Endothelial cell of umbilical vein (primary cell): Measurements from ENCODE around the gene SDCCAG8. TPM values are rescaled to one million over a fixed set of nuclear protein-coding genes. Genes with fewer than 3 reads are reported as not detected.

Experiments used
- BruUV-seq: library from RNA; stranded (reverse); fragments of 400-500 nt; replicated peaks from 2 replicates; lab custom pipeline; 2021; lab: Mats Ljungman, UMichigan
- CTCF ChIA-PET: fragments of 300-600, 350-600 bp; sonication (Branson Sonifier 250); formaldehyde crosslinking; loops from one replicate; lab custom pipeline; 2021; ENCODE audit warnings: antibody characterized with exemption, inconsistent platforms; lab: Charles Lee
- POLR2A ChIA-PET: fragments of 300-600, 350-600 bp; sonication (Branson Sonifier 250); formaldehyde crosslinking; loops from one replicate; lab custom pipeline; 2021; ENCODE audit warnings: antibody characterized with exemption, inconsistent platforms; lab: Charles Lee
- DNase-seq: peaks from one replicate; pipeline ENCODE4 v3.0.0-alpha.2; 2011; ENCODE audit warnings: low read depth, low spot score
- FAIRE-seq: peaks from 2 replicates; lab custom pipeline; 2011; peaks lifted over from hg19 to GRCh38; lab: Jason Lieb, UNC
- H2AFZ ChIP-seq: 2 replicates; pipeline ENCODE4 v1.6.0; 2012; ENCODE audit warnings: low read depth, low read length, control low read depth, inconsistent platforms
- H3K27ac ChIP-seq: 2 replicates; pipeline ENCODE4 v1.5.1; 2011; ENCODE audit warnings: low read depth, mild to moderate bottlenecking, control low read depth, low read length, moderate library complexity; ENCODE audit not compliant: insufficient read depth
- H3K27me3 ChIP-seq, 2 experiments: 2 replicates each; pipeline versions ENCODE4 v1.6.0 to v1.6.1; 2011; ENCODE audit warnings: low read length in 2 of 2, mixed read lengths in 1 of 2; ENCODE audit not compliant: control insufficient read depth in 2 of 2, insufficient read depth in 2 of 2
- H3K36me3 ChIP-seq, 2 experiments: 2 replicates in 1 of 2; 3 replicates in 1 of 2; pipeline ENCODE4 v1.5.1; 2011; ENCODE audit warnings: low read length in 2 of 2, mild to moderate bottlenecking in 1 of 2, moderate library complexity in 1 of 2; ENCODE audit not compliant: control insufficient read depth in 2 of 2, insufficient read depth in 2 of 2; ENCODE audit errors: extremely low read depth in 1 of 2
- H3K4me1 ChIP-seq: 3 replicates; pipeline ENCODE4 v1.5.1; 2011; ENCODE audit warnings: mild to moderate bottlenecking, low read length; ENCODE audit not compliant: control insufficient read depth, insufficient read depth; ENCODE audit errors: extremely low read depth
- H3K4me2 ChIP-seq: 2 replicates; pipeline ENCODE4 v1.6.1; 2011; ENCODE audit warnings: low read length, control low read depth, mixed read lengths; ENCODE audit not compliant: insufficient read depth
- H3K4me3 ChIP-seq, 3 experiments: fragments of 200-600 bp in 1 of 3; sonication (generic), shearing (Covaris generic) in 1 of 3; replicated peaks in 1 of 3; 2 replicates each; pipeline ENCODE4 v1.5.1; 2011 to 2016; ENCODE audit warnings: control low read depth in 3 of 3, low read length in 3 of 3, mild to moderate bottlenecking in 2 of 3, inconsistent platforms in 1 of 3, low read depth in 1 of 3, moderate library complexity in 1 of 3; ENCODE audit not compliant: insufficient read depth in 1 of 3
- H3K79me2 ChIP-seq: 2 replicates; pipeline ENCODE4 v1.6.0; 2012; ENCODE audit warnings: low read length, inconsistent platforms; ENCODE audit not compliant: control insufficient read depth, insufficient read depth
- H3K9ac ChIP-seq: replicated peaks from 2 replicates; pipeline ENCODE3; 2011; ENCODE audit warnings: low read length, control low read depth; ENCODE audit not compliant: insufficient read depth; ENCODE audit errors: extremely low read depth
- H3K9me1 ChIP-seq: replicated peaks from 3 replicates; pipeline ENCODE4 v1.6.0; 2011; ENCODE audit warnings: mild to moderate bottlenecking, low read length; ENCODE audit not compliant: control insufficient read depth, insufficient read depth; ENCODE audit errors: extremely low read depth
- H3K9me3 ChIP-seq: replicated peaks from 2 replicates; pipeline ENCODE4 v1.5.1; 2012; ENCODE audit warnings: low read length, inconsistent platforms; ENCODE audit not compliant: control insufficient read depth, insufficient read depth
- H4K20me1 ChIP-seq: replicated peaks from 2 replicates; pipeline ENCODE3; 2011; ENCODE audit warnings: mild to moderate bottlenecking, low read length; ENCODE audit not compliant: control insufficient read depth, insufficient read depth; ENCODE audit errors: extremely low read depth
- CTCF ChIP-seq, 2 donors: IDR thresholded peaks; 1 replicate in 1 of 2; 2 replicates in 1 of 2; pipeline ENCODE4 v1.5.1; 2011; ENCODE audit warnings: low read length in 2 of 2, mild to moderate bottlenecking in 2 of 2, moderate library complexity in 2 of 2, control low read depth in 1 of 2, inconsistent platforms in 1 of 2, low read depth in 1 of 2; ENCODE audit not compliant: insufficient read depth in 1 of 2; ENCODE audit errors: extremely low read depth in 1 of 2
- EZH2 ChIP-seq: IDR thresholded peaks from 2 replicates; pipeline ENCODE4 v1.6.1; 2012; ENCODE audit warnings: borderline replicate concordance, low read depth, mild to moderate bottlenecking, moderate library complexity, low read length, inconsistent platforms; ENCODE audit not compliant: severe bottlenecking
- FOS ChIP-seq: IDR thresholded peaks from 2 replicates; pipeline ENCODE4 v1.6.1; 2011; ENCODE audit warnings: mild to moderate bottlenecking, low read length, moderate library complexity, borderline replicate concordance; ENCODE audit not compliant: insufficient read depth
- GATA2 ChIP-seq: IDR thresholded peaks from 2 replicates; pipeline ENCODE4 v1.7.0; 2011; ENCODE audit warnings: low read depth, mild to moderate bottlenecking, moderate library complexity, mixed read lengths, low read length; ENCODE audit not compliant: insufficient read length, insufficient read depth
- JUN ChIP-seq: IDR thresholded peaks from 2 replicates; pipeline ENCODE4 v1.6.1; 2011; ENCODE audit warnings: borderline replicate concordance, low read depth; ENCODE audit not compliant: insufficient read length, insufficient read depth
- MAX ChIP-seq: IDR thresholded peaks from 2 replicates; pipeline ENCODE4 v1.6.1; 2011; ENCODE audit not compliant: insufficient read depth, insufficient read length
- MYC ChIP-seq: IDR thresholded peaks from one replicate; pipeline ENCODE4 v1.6.1; 2011; ENCODE audit warnings: mild to moderate bottlenecking, low read depth, low read length
- POLR2A ChIP-seq: IDR thresholded peaks from 2 replicates; pipeline ENCODE4 v1.6.1; 2012; ENCODE audit warnings: low read depth, mild to moderate bottlenecking, control low read depth, low read length
- POLR2AphosphoS5 ChIP-seq: IDR thresholded peaks from 2 replicates; pipeline ENCODE4 v1.6.1; 2012; ENCODE audit warnings: low read depth, mild to moderate bottlenecking, control low read depth, low read length, moderate library complexity; ENCODE audit not compliant: insufficient read depth
- dilution Hi-C: fragments of 300-500 bp; cut with MboI; formaldehyde crosslinking; loops from one replicate; pipeline ENCODE4 v1.15.0; 2019; ENCODE audit warnings: low sequenced_read_pairs; ENCODE audit not compliant: extremely low pct_ligation_motif_present
- intact Hi-C: fragments of 100-400 bp; cut with micrococcal nuclease; formaldehyde crosslinking; loops from one replicate; pipeline ENCODE4 v1.10.0; 2022
- polyA plus RNA-seq, 4 experiments: library from polyadenylated mRNA; depleted of rRNA in 3 of 4; stranded (reverse) in 3 of 4; unstranded in 1 of 4; fragments of >200 nt; gene quantifications; 2 replicates each; pipeline versions ENCODE4 v1.2.1 to v1.2.3, GENCODE V29; 2011 to 2012; ENCODE audit warnings: missing spikeins in 1 of 4
- total RNA-seq: library from RNA; stranded (reverse); gene quantifications from 2 replicates; pipeline ENCODE4 v1.2.3, GENCODE V29; 2021

SDCCAG8 gene
- total and polyA plus RNA-seq, 2 donors (not counting 3 experiments of a cell fraction or from before 2014, with no cell fraction given): 14.6 to 25.7 TPM

- no peaks in the 10 kb centered on the region for H3K9me3 ChIP-seq
- H4K20me1 ChIP-seq: no peaks in the 10 kb centered on the region
- H3K36me3 ChIP-seq: no peaks in the 10 kb centered on the region
- BruUV-seq: no TSS peak
- H3K9me1 ChIP-seq: no peaks in the 10 kb centered on the region
- no peak overlapping the region for H3K9ac ChIP-seq
- H3K4me3 ChIP-seq: no peak overlapping the region
- TF ChIP-seq FOS: no peak
- no peak for TF ChIP-seq CTCF (IDR thresholded peaks at IDR 0.05; ENCODE audit: extremely low read depth in 1 of 2, insufficient read depth in 1 of 2, low read depth in 1 of 2, low read length in 2 of 2)
- no peak for TF ChIP-seq GATA2
- TF ChIP-seq MAX: no peak
- TF ChIP-seq POLR2AphosphoS5: no peak
- TF ChIP-seq EZH2: no peak
- TF ChIP-seq JUN: no peak
- no peak for TF ChIP-seq MYC
- no peak for TF ChIP-seq POLR2A
- intact Hi-C loops: no loop called here
- no peak overlapping the region for H3K4me2 ChIP-seq
- no peaks in the 10 kb centered on the region for H3K27me3 ChIP-seq
- DNase-seq (no peak), FAIRE-seq (no peak)
- POLR2A ChIA-PET: no interaction called here
- H3K27ac ChIP-seq: no peak overlapping the region
- dilution Hi-C loops: no loop called here
- H2AFZ ChIP-seq: no peak overlapping the region
- CTCF ChIA-PET: interaction anchor here (2.0 kb wide), 1 partner anchor 111 kb away, joined by 4 read pairs; no protein-coding TSS in a partner anchor
- no peaks in the 10 kb centered on the region for H3K79me2 ChIP-seq
- no peaks in the 10 kb centered on the region for H3K4me1 ChIP-seq
Observed at GRCh38 chr1:243454328-243454997, 198.6 kb downstream of the SDCCAG8 start.
